ENCODE data around the gene NF1. TPM values are rescaled to one million over a fixed set of nuclear protein-coding genes. Genes with fewer than 3 reads are reported as not detected.

NF1 gene
- total RNA-seq, 1 donor, result 67.0 TPM

DNA sequence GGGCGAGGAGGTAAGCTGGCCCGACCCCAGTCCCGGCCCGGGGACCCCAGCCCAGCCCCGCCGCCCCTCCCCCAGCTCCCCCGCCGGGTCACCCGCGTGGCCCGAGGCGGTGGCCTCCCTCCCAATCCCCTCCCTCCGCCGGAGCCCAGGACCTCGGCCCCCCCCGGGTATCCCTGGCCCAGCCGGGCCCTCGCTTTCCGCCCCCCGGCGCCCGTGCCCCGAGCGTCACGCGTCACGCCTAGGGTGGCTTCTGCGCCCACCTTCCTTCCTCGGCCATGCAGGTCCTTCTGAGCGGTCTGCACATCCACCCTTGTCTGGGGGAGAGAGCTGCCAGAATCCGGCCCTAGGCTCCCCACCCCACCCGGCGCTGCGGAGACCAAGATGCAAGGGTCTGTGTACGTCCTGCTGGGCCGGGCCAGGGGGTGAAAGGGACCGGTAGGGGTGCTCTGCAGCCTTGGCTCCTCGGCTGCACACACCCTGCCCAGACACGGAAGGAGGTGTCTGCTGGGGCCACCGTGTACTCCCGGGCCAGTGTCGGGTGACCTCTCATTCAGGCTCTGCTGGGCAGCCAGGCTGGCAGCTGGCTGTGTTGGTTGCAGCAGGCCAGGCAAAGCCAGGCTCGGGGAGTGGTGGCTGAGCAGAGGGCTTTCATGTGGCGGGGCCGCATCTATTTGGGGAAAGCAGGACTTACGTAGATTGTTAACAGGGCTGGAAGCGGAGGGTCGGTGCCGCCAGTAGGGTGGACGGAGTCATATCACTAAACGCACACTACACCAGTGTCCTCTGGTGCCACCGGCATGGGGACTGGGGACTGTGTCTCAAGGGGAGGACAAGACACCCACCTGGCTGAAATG is 297.5 kb downstream of the NF1 start:
- TF ChIP-seq, protein P1, sequence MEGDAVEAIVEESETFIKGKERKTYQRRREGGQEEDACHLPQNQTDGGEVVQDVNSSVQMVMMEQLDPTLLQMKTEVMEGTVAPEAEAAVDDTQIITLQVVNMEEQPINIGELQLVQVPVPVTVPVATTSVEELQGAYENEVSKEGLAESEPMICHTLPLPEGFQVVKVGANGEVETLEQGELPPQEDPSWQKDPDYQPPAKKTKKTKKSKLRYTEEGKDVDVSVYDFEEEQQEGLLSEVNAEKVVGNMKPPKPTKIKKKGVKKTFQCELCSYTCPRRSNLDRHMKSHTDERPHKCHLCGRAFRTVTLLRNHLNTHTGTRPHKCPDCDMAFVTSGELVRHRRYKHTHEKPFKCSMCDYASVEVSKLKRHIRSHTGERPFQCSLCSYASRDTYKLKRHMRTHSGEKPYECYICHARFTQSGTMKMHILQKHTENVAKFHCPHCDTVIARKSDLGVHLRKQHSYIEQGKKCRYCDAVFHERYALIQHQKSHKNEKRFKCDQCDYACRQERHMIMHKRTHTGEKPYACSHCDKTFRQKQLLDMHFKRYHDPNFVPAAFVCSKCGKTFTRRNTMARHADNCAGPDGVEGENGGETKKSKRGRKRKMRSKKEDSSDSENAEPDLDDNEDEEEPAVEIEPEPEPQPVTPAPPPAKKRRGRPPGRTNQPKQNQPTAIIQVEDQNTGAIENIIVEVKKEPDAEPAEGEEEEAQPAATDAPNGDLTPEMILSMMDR (IDR thresholded peaks at IDR 0.05; ENCODE audit: extremely low read depth, low read depth, low read length), result no peak
- Histone ChIP-seq H3K27me3 (ENCODE audit: insufficient read depth, low read length) (peaks cover 46% of the 10 kb centered on the region), H2AFZ (ENCODE audit: low read length) (no peak overlapping the region), H4K20me1 (ENCODE audit: insufficient read depth, low read length) (peaks cover 4% of the 10 kb centered on the region), H3K9me3 (ENCODE audit: low read depth, low read length) (no peaks in the 10 kb centered on the region), H3K4me2 (ENCODE audit: insufficient read depth, low read length) (no peak overlapping the region), H3K36me3 (ENCODE audit: insufficient read depth, low read length) (no peaks in the 10 kb centered on the region), H3K79me2 (ENCODE audit: insufficient read depth, low read length) (no peaks in the 10 kb centered on the region), H3K4me1 (ENCODE audit: insufficient read depth, low read length) (no peaks in the 10 kb centered on the region), H3K27ac (ENCODE audit: low read depth, low read length) (no peak overlapping the region), H3K4me3 (ENCODE audit: insufficient read depth, low read length) (no peak overlapping the region)
- peak; percentile 80 for DNase-seq (ENCODE audit: insufficient read length, low spot score, missing footprints)

DNA sequence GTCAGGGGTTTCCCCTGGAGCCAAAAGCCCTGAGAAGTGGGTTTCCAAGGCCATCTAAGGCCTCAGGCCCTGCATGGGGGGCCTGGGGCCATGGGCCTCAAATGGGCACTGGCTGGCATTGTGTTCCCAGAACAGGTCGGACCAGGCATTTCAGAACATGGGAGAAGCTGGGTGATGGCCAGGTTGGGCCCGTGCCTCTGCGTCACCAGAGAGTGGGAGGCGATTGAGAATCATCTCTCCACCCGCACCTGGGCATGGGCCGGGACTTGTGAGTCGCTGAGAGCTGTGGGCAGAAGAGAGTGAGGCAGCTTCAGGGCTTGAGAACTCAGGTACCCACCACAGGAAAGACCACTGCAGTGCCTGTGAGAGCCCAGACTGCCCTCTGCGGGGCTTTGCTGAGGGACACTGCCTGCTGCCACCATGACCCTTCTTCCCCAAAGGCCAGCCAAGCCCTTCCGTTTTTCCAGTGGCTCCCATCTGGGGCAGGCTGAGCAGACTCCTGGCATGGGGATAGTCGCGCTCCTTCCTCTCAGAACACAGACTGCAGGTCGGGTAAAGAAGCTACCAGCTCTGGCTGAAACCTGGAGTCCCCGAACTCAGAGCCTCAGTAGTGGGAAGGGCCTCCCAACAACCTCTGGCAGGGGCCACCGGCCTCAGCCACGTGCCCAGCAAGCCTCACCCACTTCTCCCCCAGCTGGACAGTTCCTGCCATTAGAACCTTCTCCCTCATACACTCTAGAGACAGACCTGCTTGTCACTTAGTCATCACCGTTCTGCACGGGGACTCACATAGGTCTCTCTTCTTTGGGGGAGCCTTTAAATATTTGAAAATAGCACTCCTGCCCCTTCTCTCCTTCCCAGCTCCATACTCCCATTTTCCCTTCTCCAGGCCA is 298.3 kb downstream of the NF1 start:
- Histone ChIP-seq H3K36me3 (ENCODE audit: insufficient read depth, low read length) (no peaks in the 10 kb centered on the region), H3K9me3 (ENCODE audit: low read depth, low read length) (no peaks in the 10 kb centered on the region), H3K4me2 (ENCODE audit: insufficient read depth, low read length) (no peak overlapping the region), H3K27me3 (ENCODE audit: insufficient read depth, low read length) (peaks cover 46% of the 10 kb centered on the region), H3K4me1 (ENCODE audit: insufficient read depth, low read length) (no peaks in the 10 kb centered on the region), H2AFZ (ENCODE audit: low read length) (no peak overlapping the region), H3K27ac (ENCODE audit: low read depth, low read length) (no peak overlapping the region), H4K20me1 (ENCODE audit: insufficient read depth, low read length) (peaks cover 4% of the 10 kb centered on the region), H3K79me2 (ENCODE audit: insufficient read depth, low read length) (no peaks in the 10 kb centered on the region), H3K4me3 (ENCODE audit: insufficient read depth, low read length) (no peak overlapping the region)
- DNase-seq (ENCODE audit: insufficient read length, low spot score, missing footprints), result peak; percentile 52
- TF ChIP-seq, protein P1 (IDR thresholded peaks at IDR 0.05; ENCODE audit: extremely low read depth, low read depth, low read length), result no peak

DNA sequence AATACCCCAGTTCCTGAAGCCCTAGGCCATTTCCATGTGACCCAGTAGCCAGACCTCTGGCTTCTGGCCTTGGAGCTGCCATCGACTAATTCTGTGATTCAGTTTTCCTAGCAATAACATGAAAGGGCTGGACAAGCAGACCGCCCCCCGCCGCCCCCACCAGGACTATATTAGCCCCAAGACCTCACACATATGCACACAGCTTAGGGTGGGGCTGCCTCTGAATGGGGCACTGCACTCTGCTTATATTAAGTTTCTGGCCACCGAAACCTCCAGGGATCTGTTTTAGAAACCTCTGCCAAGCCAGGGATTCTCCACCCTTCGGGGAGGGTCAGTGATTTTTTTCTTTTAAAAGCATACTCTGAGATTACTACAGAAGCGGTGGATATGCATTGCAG is 299.0 kb downstream of the NF1 start:
- Histone ChIP-seq H3K9me3 (ENCODE audit: low read depth, low read length) (no peaks in the 10 kb centered on the region), H3K4me2 (ENCODE audit: insufficient read depth, low read length) (no peak overlapping the region), H3K79me2 (ENCODE audit: insufficient read depth, low read length) (no peaks in the 10 kb centered on the region), H3K4me1 (ENCODE audit: insufficient read depth, low read length) (no peaks in the 10 kb centered on the region), H2AFZ (ENCODE audit: low read length) (no peak overlapping the region), H3K4me3 (ENCODE audit: insufficient read depth, low read length) (no peak overlapping the region), H4K20me1 (ENCODE audit: insufficient read depth, low read length) (peaks cover 4% of the 10 kb centered on the region), H3K27ac (ENCODE audit: low read depth, low read length) (no peak overlapping the region), H3K36me3 (ENCODE audit: insufficient read depth, low read length) (no peaks in the 10 kb centered on the region), H3K27me3 (ENCODE audit: insufficient read depth, low read length) (peaks cover 49% of the 10 kb centered on the region)
- DNase-seq (ENCODE audit: insufficient read length, low spot score, missing footprints), result peak; percentile 82
- TF ChIP-seq, protein P1 (IDR thresholded peaks at IDR 0.05; ENCODE audit: extremely low read depth, low read depth, low read length), result no peak

DNA sequence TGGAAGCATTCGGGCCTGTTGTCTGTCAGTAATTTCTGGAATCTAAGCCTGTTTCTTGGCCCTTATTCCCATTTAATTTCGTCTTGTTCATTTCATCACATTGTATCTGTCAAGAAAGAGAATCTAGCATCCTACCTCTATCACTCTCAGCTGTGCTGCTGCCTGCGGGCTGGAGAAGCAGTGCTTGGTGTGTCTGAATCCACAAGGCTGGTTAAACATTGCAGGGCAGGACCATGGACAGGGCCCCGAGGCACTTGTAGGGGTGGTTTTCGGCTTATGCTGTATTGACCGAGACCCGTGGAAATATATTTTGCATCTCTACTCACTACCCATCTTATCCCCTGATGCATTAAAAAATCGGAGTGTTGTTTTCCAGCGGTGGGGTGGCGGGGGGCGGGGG is 299.8 kb downstream of the NF1 start:
- DNase-seq (ENCODE audit: insufficient read length, low spot score, missing footprints), result peak; percentile 98
- Histone ChIP-seq H4K20me1 (ENCODE audit: insufficient read depth, low read length) (peaks cover 2% of the 10 kb centered on the region), H3K4me3 (ENCODE audit: insufficient read depth, low read length) (no peak overlapping the region), H3K36me3 (ENCODE audit: insufficient read depth, low read length) (no peaks in the 10 kb centered on the region), H3K4me2 (ENCODE audit: insufficient read depth, low read length) (no peak overlapping the region), H3K9me3 (ENCODE audit: low read depth, low read length) (no peaks in the 10 kb centered on the region), H3K79me2 (ENCODE audit: insufficient read depth, low read length) (no peaks in the 10 kb centered on the region), H2AFZ (ENCODE audit: low read length) (no peak overlapping the region), H3K27ac (ENCODE audit: low read depth, low read length) (no peak overlapping the region), H3K4me1 (ENCODE audit: insufficient read depth, low read length) (no peaks in the 10 kb centered on the region), H3K27me3 (ENCODE audit: insufficient read depth, low read length) (peaks cover 42% of the 10 kb centered on the region)
- TF ChIP-seq, protein P1 (IDR thresholded peaks at IDR 0.05; ENCODE audit: extremely low read depth, low read depth, low read length), result no peak
